ENCODE results near the gene LARP1.

Gene LARP1

DNA sequence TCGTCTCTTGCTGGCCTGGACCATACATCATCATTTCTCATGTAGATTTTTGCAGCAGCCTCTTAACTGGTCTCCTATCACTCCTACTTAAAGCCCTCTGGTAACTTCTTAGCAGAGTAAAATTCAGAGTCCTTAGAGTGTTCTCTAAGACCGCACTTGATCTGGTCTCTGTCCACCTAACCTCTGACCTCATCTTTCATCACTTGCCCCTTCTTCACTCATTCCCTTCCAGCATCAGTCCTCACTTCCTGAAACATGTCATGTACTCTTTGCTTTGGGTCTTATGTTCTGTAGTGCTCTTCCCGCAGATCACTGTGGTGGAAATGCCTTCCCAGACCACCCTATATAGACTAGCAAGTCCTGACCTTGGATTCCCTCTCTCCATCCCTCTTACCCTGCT is 9.8 kb downstream of the LARP1 start:
- no peak for DNase-seq

DNA sequence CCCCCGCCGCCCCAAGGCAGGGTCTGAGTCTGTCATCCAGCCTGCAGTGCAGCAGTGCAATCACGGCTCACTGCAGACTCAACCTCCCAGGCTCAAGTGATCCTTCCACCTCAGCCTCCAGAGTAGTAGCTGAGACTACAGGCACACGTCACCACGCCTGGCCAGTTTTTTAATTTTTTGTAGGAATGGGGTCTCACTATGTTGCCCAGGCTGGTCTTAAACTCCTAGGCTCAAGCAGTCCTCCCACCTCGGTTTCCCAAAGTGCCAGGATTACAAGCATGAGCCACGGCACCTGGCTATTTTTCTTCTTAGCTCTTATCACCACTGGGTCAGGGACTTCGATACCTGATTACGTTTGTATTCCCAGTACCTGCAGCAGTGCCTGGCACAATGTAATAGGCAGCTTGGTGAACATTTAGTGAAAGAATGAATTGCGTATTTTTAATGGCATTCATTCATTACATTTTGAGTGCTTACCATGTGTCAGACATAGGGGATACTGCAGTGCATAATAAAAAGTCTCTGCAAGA is 10.3 kb downstream of the LARP1 start:
- no peak for DNase-seq

DNA sequence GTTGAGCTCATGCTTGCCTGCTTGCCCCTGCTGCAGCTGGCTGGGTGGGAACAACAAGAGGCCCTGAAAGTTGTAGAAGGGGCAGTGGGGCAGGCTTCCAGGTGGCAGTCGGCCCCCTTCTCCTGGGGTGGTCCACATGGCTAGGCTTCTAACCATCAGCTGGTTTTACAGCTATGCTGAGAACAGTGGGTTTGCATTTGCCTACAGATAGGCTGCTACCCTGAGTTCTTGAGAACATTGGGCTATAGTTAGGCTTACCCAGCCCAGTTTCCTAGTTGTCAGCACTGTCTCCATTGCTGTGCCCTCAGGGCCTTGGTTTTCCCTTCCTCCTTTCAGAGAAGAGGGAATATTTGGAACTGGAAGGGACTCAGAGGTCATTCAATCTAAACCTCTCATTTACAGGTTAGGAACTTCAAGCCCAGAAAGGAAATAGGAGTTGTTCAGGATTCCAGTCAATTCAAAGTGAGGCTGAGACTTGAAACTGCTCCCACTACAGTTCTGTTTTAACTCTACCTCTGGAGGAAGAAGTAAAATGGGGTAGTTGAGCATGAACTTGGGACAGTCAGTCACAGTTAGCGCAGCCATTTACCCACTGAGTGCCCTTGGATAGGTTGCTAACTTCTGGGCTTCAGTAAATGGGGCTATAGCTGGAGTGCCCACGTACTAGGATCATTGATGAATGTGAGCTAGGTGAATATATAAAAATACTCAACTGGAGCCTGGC is 11.5 kb downstream of the LARP1 start:
- no peak for DNase-seq

DNA sequence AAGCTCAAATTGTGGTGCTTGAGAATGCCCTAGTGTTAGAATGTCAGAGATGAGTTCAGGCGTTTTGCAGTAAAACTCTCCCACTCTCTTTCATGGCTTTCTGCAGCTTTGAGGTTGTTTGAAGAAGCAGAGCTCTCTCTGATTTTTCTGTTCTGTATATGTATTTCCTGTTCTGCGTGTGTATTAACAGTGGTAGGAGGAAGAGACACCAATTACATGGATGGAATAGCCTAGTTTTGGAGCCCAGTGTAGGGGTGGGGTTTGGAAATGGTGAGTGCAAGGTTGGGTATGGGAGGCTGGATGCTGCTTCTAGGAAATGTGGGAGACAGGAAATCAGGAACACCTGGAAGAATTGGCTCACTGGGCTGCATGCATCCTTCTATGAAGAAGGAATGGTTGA is 12.4 kb downstream of the LARP1 start:
- DNase-seq = no peak

DNA sequence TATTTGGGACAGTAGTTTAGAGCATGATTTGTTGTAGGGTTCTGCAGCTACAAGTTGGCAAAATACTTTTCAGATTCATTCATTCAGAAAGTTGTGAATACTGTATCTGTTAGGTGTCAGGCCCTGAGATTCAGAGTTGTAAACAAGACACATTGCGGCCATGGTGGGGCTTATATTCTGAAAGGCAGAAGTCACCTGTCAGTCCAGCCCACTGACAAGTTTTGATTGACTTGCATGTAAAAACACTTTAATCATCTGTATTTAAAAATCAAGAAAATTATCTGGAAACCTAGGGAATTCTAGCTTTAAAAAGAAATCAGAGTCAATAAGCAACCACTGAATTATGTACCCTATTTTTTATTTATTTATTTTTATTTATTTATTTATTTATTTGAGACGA is 13.0 kb downstream of the LARP1 start:
- DNase-seq = no peak

DNA sequence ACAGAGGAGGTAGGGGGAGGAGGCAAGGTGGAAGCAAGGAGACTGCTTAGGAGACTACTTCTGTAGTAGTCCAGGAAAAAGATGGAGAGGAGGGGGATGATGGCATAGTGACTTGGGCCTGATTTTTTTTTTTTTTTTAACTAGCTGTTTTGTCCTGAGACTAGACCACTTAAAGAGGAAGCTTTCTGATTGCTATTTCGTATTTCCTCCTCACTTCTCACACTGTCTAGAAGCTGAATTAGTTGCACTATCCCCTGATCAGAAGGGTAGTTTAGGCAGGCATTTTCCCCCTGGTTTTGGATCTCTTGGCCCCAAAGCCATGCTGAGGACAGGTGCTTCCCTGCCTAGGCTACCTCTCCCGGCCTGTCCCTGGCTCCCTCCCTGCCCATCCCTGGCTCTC is 14.9 kb downstream of the LARP1 start:
- no peak for DNase-seq

DNA sequence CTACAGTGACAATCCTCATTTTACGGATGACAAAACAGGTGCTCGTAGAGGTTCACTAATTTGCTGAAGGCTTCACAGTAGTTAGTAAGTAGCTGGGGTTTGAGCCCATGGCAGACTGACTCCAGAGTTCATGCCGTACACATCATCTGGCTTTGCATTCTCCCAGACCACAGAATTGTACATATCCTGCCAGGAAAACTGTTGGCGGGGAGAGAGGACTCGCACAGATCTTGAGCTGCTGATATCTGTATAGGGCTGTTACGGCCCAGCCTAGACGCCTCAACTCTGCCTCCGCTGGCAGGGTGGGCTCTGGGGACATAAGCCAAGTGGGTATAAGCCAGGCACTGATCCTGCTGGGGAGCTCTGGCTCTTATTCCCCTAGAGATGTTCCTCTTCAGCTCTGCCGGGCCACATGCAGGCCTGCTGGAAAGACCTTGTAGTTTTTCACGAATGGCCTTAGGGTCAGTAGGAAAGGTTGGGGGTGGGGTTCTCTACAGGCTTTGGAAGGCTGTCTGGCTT is 16.3 kb downstream of the LARP1 start:
- no peak for DNase-seq

DNA sequence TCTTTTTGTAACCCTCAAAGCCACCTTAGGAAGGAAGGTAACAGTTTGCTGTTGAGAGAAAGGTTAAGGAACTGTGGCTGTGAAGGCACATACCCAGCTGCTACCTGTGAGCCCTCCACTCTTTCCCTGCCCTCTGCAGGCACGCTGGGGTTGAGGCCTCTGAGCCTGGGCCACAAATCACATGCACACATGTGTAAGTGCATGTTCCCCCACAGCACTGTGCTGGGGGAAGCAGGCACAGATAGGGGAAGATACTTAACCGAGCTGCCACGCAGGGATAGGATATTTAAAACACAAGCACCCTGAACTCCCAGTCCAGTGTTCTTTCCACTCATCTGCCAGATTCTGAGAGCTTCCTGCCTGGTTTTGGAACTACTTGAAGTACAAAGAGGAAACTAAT is 18.1 kb downstream of the LARP1 start:
- DNase-seq = no peak

DNA sequence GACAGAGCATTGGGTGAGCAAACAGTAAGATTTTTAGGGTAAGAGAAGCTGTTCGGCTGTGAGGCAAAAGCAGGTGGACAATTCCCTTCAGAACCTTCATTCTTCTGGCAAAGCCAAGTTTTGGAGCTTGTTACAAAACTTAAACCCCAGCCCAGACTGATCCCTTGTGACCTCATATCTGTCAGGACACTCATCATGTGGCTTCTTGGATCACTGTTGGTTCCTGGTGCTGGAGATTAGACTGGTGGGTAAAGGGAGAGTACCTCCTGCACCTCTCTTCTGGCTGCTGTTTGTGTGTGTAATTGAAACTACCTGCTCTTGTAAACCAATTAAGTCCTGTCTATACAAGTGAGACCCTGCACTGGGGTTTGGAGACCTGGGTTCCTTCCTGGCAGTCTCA is 21.0 kb downstream of the LARP1 start:
- DNase-seq = no peak

DNA sequence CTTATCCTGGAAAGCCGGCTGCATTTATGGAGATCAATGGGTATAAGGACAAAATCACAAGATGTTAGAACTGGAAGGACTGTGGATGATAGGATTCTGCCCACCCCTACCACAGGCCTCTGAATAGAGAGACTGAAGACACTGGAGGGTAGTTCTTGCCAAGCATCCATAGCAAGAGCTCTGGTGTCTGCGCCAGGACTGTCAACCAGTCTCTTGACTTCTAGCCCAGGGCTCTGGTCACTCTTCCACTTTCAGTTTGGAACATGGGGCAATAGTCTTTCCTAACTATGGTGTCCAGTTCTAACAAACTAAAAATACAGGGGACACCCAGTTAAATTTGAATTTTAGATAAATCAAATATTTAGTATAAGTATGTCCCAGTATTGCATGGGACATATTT is 23.4 kb downstream of the LARP1 start:
- no peak for DNase-seq

DNA sequence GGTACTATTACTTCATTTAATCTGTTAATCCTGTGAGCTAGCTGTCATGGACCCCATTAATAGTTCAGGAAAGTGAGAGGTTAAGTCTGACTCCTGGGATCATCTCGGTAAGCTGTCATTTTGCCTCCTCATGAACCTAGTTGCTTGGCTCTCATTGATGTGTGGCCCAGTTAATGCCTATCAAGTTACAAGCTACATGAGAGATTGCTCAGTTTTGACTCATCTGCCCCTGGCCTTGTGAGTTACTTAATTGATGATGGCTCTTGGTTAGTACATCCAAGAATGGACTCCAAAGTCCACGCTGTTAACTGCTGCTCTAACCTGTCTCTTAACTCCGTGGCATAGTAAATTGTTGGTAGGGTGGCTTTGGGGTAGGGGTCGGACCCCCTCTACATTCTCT is 23.9 kb downstream of the LARP1 start:
- no peak for DNase-seq

DNA sequence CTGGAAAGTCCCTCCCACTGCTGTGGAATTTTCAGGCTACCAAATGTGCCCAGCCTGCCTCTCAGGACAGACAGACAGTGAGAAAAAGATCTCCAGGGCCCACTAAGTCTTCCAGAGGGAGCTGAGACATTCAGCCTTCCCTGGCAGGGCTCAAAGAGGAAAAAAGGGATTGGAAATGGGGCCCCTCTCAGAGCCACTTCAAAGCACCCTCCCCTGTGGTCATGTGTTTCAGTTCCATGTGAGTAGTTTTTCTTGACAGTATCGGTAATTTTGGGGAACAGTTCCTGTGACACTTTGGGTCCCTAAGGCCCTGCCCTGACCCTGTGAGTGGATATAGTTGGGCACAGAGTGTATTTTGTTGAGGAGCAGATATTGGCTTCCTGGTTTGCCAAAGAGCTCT is 25.0 kb downstream of the LARP1 start:
- DNase-seq = no peak

DNA sequence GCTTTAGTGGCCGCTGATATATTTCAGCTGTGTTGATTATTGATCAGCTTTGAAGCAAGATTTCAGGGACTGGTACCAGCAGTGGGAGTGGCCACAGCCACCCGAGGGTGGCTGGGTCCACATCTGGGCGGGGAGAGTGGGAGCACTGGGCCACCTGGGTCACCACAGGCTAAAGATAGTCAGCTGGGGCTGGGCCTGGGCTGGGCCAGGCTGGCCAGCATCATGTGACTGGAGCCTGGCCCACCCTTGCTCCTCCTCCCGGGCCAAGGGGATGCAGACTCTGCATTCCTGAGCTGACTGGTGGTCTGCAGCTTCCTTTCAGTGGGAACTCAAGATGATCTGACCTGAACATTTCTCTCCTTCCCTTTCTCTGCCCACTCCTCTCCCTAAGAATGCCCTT is 27.1 kb downstream of the LARP1 start:
- DNase-seq = no peak

DNA sequence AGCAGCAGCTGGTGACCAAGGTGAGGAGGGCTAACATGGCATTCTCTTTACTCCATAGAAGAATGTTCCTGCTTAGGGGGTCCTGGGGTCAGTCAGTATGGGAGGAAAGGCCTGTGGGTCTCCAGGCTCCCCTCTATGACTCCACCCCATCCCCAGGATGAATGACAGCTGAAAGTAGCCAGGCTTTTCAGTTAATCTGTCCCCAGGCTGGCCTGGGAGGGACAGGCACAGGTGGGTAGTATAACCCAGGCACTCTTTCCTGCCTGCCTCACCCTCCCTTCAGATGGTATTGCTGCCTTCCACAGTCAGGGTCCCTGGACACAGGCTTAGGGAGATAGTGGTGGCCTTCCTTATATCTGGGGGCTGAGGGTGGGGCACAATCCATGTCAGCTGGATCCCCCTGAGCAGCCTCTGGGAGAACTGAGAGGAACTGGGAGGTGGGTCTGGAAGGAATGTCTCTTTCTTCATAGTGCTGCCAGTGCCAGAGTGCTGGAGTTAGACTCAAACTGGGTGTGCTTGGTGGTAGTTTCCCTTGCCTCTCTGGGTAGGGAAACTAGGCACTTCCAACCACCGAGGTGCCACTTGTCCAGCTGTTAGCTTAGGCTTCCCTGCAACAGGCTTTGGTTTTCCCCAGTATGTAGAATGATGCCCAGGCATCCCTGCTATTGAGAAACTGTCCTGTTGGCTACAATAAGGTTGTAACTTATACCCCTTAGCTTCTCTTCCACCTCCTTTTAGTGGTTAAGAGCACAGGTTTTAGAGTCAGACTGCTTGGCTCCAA is 27.8 kb downstream of the LARP1 start:
- DNase-seq = no peak

DNA sequence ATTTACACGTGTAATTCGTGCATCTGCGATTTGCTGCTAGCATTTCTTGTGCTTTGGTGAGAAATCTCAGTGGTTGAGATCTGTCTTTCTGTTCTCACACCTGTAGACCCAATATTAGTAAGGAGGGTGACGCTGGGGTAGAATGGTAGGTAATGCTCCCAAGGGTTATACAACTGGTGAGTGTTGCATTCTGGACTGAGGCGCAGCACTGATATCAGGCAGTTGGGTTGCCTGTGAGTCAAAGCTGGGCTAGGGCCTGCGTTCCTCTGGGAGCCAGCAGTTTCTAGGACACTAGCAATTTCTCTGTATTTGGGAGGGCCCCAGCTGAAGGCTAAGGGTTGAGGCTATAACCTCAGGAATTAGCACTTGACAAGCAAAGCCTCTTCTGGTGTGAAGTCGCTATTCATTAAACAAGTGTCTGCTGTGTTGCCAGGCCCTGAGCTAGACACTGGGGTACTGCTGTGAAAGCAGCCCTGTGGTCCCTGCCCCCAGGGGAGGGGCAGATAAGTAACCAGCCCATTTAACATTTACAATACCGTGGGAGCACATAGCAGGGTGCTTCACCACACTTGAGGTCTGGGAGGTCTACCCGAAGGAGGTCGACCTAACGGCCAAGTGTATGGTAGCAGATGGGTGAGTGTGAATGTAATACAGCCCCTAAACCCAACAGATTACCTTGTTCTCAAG is 28.7 kb downstream of the LARP1 start:
- no peak for DNase-seq

DNA sequence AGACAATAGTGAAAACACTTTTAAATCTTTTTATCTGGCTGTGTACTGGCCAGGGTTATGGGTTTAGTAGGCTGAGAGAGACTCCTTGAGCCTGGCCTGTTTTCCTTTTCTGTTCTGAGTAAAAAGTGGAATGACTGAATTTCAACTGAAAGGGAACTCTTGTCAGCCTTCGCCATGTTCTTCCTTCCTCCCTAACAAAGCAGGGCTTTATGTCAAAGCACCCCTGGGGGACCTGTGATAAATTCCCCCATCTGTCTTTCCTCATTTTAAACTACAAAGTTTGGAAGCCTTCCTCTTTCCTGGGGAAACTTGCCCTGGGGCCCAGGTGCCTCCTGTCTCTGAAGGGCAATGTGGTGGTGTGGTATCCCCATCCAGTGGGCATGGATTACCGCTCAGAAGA is 29.7 kb downstream of the LARP1 start:
- DNase-seq = no peak

DNA sequence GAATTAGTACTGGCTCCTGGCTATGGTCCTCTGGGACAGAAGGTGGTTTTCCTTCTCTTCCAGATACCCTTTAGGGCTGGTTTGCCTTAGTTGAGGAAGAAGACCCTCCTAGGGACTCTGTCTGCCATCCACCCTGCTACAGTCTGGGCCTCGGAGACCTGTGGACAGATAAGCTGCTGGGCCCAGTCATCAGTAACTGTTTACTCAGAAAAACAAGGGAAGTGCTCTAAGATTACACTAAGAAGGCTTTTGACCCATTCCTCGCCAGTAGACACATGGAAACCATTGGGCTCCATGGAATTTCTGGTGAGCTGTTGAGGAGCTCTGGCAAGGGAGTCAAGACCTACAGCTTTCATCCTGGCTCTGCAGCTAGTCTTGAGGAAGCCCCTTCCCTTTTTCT is 31.2 kb downstream of the LARP1 start:
- DNase-seq = no peak

DNA sequence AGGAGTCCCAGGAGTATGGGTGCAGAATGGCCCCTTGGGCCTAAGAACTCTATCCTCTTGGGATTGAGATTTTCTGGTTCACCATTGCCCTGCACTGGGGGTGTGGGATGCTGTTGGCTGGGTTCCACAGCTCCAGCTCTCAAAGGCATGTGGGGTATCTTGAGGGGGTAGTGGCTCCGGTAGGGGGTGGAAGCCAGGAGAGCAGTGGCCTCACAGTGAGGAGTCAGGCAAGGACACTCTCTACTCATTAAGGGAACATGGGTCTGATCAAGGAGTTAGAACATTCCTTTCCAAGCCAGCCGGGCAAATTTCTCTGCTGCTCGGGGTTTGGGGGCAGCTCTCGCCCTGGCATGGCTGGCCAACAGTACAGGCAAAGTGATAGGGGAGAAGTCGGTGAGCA is 33.0 kb downstream of the LARP1 start:
- no peak for DNase-seq

DNA sequence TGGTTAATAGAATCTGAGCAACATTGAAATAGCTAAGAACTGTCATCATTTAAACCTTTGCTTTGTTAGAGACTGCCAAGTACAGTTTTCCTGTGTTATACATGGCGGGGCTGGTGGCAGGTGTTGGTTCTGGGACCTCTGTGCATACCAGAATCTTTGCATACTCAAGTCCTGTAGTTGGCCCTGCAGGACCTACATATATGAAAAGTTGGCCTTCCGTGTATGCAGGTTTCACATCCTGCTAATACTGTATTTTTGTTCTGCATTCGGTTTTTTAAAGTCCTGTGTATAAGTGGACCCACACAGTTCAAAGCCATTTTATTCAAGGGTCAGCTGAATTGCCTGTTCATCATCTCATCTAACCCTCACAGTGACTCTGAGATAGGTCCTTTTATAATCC is 36.4 kb downstream of the LARP1 start:
- no peak for DNase-seq

DNA sequence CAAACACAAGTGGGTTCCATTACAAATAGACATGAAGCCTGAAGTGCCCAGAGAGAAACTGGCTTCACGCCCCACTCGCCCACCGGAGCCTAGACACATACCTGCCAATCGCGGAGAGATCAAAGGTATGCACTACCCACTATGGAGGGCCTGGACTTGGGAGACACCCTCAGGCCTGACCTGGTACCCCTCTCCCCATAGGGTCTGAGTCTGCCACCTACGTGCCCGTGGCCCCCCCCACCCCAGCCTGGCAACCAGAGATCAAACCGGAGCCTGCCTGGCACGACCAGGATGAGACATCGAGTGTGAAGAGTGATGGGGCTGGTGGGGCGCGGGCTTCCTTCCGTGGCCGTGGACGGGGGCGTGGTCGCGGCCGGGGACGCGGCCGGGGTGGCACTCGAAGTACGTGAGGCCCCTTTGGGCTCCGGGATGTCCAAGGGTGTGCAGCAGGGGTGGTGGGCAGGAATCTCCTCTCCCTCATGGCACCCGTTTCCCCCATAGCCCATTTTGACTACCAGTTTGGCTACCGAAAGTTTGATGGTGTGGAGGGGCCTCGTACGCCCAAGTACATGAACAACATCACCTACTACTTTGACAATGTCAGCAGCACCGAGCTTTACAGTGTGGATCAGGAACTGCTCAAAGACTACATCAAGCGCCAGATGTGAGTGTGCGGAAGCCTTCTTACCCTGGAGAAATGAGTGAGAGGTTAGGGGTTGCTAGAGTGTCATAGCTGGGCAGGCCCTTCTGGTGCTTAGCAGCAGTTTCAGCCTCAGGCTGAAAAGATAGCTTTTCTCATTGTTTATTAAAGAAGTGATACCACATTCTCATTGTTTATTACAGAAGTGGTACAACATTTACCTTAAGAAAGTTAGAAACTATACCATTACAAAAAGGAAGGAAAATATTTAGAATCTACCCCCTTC is 38.7 kb downstream of the LARP1 start:
- DNase-seq = peak; percentile 36

DNA sequence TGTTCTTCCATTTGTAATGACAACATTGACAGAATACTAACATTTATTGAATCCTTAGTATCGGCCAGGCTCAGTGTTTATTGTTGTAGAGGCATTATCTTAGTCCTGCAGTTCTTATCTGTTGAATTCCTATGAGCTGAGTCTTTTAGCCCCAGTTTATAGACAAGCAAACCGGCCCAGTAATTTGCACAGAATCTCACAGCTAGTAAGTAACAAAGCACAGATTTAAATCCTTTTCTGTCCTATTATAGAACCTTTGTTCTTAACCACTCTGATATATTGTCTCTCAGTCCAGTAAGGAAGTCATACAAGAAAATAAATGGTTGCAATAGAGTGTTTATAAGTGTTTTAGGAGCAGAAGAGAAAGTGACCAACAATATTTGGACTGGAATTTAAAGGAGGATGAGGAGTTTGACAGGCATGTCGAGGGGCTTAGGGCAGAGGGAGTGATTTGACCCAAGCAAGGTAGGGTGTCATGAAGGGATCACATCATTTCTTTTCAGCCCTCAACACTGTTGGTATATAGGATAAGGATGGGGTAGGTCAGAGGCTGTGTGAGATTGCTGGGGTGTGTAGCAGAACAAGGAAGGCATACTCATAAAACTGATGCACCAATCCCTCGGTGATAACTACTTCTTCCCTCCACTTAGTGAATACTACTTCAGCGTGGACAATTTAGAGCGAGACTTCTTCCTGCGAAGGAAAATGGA is 39.5 kb downstream of the LARP1 start:
- no peak for DNase-seq

DNA sequence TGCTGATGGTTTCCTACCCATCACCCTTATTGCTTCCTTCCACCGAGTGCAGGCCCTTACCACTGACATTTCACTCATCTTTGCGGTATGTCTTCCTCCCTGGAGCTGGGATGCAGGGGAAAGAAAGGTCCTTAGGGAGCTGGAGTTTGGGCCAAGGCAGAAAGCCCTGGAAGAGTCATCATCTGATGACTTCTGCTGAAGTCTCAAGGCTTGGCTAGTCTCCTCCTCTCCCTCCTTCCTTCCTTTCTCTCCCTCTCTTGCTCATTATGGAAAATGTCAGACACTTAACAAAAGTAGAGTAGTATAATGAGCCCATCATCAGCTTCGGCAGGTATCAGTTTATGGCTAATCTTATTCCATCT is 40.0 kb downstream of the LARP1 start:
- DNase-seq = no peak
